ENCODE data around the gene CRIP3.

Gene CRIP3

DNA sequence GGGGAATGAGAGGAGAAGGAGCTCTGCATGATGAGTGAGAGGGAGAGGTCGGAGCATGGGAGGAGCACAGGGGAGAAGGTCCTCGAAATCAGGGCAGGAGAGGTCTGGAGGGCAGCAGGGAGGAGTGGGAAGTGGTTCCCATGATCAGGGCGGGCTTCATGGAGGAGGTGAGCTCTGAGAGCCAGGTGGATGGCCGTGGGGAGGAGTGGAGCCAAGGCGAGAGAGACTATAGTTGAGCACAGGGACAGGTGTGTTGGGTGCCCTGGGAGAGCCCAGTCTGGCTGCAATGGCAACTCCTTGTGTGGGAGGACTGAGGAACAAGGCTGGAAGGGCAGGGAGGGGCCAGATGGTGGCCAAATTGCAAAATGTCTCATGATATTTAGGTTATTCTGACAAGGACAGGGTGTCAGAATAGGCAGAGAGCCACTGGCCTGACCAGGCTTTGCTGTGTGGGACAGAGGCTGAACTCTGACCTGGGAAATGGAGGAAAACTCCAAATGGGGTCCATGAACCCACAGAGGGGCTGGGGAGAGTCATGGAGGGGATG lies 44.0 kb downstream of the CRIP3 start:
- H3K27me3 ChIP-seq (ENCODE audit: control insufficient read depth, insufficient read depth, low read length, poor library complexity, severe bottlenecking) = peaks cover 24% of the 10 kb centered on the region
- peaks cover 16% of the 10 kb centered on the region for H3K4me1 ChIP-seq (ENCODE audit: control insufficient read depth, insufficient read depth, low read length)
- no peaks in the 10 kb centered on the region for H3K9me3 ChIP-seq (ENCODE audit: control insufficient read depth, low read length)
- H3K4me3 ChIP-seq (ENCODE audit: insufficient read depth, low read depth, low read length) = no peak overlapping the region
- H3K27ac ChIP-seq (ENCODE audit: insufficient read depth, low read depth, low read length, poor library complexity, severe bottlenecking) = no peak overlapping the region
- WGBS, 2 experiments = 89 to 91% methylated on average over 5 of the region's 5 CpGs
- no peaks in the 10 kb centered on the region for H3K36me3 ChIP-seq (ENCODE audit: control insufficient read depth, insufficient read depth, low read length)

DNA sequence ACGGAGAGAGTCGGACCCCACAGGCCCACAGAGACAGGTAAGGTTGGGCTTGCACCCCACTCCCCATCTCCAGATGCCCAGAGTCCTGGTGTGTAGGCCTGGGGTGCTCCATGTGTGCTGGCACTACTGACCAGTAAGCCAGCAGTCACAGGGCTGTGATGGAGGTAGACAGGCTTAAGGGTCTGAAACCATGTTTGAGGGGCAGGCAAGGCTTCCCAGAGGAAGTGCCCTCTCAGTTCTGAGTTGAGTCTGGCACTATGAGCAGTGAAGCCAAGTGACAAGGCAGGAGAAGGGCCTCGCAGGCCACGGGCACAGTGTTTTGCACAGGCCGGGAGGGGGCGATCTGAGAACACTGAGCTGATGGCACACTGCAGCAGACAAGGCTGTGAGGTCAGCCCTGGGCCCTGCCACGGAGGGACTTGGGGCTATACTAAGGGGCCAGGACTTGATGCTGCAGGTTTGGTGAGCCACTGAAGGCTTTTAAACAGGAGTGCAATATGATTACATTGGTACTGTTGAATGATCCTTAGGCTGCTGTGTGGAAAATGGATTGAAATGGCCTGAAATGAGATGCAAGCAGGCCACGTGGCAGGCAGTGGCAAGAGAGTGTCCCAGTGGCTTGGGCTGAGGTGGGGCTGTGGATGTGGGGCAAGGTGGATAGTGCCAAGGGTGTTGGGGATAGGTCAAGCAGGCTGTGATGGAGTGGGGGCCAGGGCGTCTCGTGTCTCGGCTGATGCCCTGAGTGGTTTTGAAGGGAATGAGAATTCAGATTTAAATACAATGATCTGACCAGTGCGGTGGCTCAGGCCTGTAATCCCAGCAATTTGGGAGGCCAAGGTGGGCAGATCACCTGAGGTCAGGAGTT lies 45.1 kb downstream of the CRIP3 start:
- Histone ChIP-seq H3K27me3 (ENCODE audit: control insufficient read depth, insufficient read depth, low read length, poor library complexity, severe bottlenecking) (peaks cover 13% of the 10 kb centered on the region), H3K36me3 (ENCODE audit: control insufficient read depth, insufficient read depth, low read length) (no peaks in the 10 kb centered on the region), H3K9me3 (ENCODE audit: control insufficient read depth, low read length) (no peaks in the 10 kb centered on the region), H3K4me1 (ENCODE audit: control insufficient read depth, insufficient read depth, low read length) (peaks cover 12% of the 10 kb centered on the region), H3K4me3 (ENCODE audit: insufficient read depth, low read depth, low read length) (no peak overlapping the region), H3K27ac (ENCODE audit: insufficient read depth, low read depth, low read length, poor library complexity, severe bottlenecking) (no peak overlapping the region)
- WGBS, 2 experiments = 60 to 62% methylated on average over 12 of the region's 12 CpGs

DNA sequence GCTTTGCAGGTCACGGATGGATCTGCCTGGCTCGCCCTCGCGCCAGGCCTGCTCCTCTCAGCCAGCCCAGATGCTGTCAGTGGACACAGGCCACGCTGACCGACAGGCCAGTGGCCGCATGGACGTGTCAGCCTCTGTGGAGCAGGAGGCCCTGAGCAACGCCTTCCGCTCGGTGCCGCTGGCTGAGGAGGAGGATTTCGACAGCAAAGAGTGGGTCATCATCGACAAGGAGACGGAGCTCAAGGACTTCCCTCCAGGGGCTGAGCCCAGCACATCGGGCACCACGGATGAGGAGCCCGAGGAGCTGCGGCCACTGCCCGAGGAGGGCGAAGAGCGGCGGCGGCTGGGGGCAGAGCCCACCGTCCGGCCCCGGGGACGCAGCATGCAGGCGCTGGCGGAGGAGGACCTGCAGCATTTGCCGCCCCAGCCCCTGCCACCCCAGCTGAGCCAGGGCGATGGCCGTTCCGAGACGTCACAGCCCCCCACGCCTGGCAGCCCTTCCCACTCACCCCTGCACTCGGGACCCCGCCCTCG lies 45.8 kb downstream of the CRIP3 start:
- Histone ChIP-seq H3K36me3 (ENCODE audit: control insufficient read depth, insufficient read depth, low read length) (no peaks in the 10 kb centered on the region), H3K9me3 (ENCODE audit: control insufficient read depth, low read length) (no peaks in the 10 kb centered on the region), H3K4me3 (ENCODE audit: insufficient read depth, low read depth, low read length) (no peak overlapping the region), H3K4me1 (ENCODE audit: control insufficient read depth, insufficient read depth, low read length) (peaks cover 10% of the 10 kb centered on the region), H3K27ac (ENCODE audit: insufficient read depth, low read depth, low read length, poor library complexity, severe bottlenecking) (no peak overlapping the region), H3K27me3 (ENCODE audit: control insufficient read depth, insufficient read depth, low read length, poor library complexity, severe bottlenecking) (peaks cover 6% of the 10 kb centered on the region)
- 93% methylated on average over 39 of the region's 39 CpGs for WGBS, 2 experiments

DNA sequence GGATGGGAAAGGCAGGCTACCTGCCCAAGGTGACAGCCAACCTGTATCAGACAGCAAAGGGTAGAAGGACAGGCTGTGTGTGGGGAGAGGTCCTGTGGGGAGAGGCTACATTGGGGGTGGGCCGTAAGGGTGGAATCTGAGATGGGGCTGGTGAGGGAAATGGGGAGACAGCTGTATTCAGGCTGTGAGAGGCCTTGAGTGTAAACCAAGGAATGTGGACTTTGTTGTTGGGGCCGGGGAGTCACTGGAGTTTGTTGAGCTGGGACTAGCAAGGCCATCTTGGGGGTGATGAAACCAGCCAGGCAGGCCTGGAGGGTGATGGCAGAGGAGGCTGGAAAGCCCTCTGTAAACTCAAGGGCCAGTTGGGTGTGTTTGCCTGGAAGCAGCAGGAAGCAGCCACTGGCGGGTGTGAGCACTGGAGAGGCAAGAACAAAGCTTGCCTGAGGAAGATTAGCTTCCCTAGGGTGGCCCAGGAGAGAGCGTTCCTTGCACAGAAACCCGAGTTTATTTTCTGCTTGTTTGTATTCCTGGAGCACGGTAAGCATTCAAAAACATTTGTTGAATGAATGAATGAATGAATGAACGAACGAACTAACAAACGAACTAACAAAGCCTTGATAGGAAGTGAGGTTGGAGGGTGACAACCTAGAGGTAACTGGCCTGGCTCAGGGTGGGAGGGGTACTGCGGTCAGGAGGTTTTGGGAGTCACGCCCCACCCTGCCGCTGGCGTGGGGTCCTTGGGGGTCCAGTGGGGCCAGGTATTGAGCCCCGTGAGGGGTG lies 46.4 kb downstream of the CRIP3 start:
- Histone ChIP-seq H3K27ac (ENCODE audit: insufficient read depth, low read depth, low read length, poor library complexity, severe bottlenecking) (no peak overlapping the region), H3K9me3 (ENCODE audit: control insufficient read depth, low read length) (no peaks in the 10 kb centered on the region), H3K36me3 (ENCODE audit: control insufficient read depth, insufficient read depth, low read length) (no peaks in the 10 kb centered on the region), H3K27me3 (ENCODE audit: control insufficient read depth, insufficient read depth, low read length, poor library complexity, severe bottlenecking) (no peaks in the 10 kb centered on the region), H3K4me1 (ENCODE audit: control insufficient read depth, insufficient read depth, low read length) (peaks cover 3% of the 10 kb centered on the region), H3K4me3 (ENCODE audit: insufficient read depth, low read depth, low read length) (no peak overlapping the region)
- 87% methylated on average over 14 of the region's 14 CpGs for WGBS, 2 experiments

DNA sequence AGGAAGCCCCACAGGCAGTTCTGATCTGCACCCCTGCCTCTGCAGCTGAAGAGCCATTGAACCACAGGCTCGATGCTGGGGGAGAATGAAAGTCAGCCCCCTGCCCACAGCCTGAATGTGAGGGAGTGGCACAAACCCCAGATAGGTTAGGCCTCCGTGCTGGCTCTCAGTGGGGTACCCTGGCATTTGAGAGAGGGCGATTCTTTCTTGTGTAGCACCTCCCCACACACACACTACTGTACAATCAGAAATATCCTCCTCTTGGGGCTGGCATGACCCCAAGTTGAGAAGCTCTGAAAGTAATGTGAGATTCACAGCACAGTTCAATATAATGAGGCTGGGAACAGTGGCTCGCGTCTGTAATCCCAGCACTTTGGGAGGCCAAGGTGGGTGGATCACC lies 47.4 kb downstream of the CRIP3 start:
- H3K4me3 ChIP-seq (ENCODE audit: insufficient read depth, low read depth, low read length) = no peak overlapping the region

DNA sequence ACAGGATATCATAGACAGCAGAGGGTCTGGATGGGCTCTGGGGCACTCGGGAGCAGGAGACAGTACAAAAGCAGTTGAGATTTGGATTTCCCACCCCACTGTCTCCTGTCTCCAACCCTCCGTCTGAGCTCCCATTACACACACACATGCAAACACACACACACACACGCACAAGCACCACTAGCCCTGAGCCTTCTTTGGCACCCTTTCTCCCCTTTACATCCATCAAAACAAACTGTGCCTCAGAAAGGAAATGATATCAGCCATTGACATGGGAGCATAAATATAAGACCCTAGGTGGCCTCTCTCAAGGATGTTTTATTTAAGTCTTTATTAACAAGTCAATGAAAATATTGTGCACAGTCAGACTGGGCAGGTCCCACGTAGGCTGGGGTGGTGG lies 47.8 kb downstream of the CRIP3 start:
- H3K36me3 ChIP-seq (ENCODE audit: control insufficient read depth, insufficient read depth, low read length) = no peaks in the 10 kb centered on the region
- no peaks in the 10 kb centered on the region for H3K27me3 ChIP-seq (ENCODE audit: control insufficient read depth, insufficient read depth, low read length, poor library complexity, severe bottlenecking)
- H3K27ac ChIP-seq (ENCODE audit: insufficient read depth, low read depth, low read length, poor library complexity, severe bottlenecking) = no peak overlapping the region
- WGBS, 2 experiments = 85 to 91% methylated on average over 4 of the region's 4 CpGs
- no peaks in the 10 kb centered on the region for H3K4me1 ChIP-seq (ENCODE audit: control insufficient read depth, insufficient read depth, low read length)
- no peaks in the 10 kb centered on the region for H3K9me3 ChIP-seq (ENCODE audit: control insufficient read depth, low read length)
- no peak overlapping the region for H3K4me3 ChIP-seq (ENCODE audit: insufficient read depth, low read depth, low read length)

More for the DNA sequence above, 47.4 kb downstream of the CRIP3 start:
- no peaks in the 10 kb centered on the region for H3K4me1 ChIP-seq (ENCODE audit: control insufficient read depth, insufficient read depth, low read length)
- H3K9me3 ChIP-seq (ENCODE audit: control insufficient read depth, low read length) = no peaks in the 10 kb centered on the region
- no peaks in the 10 kb centered on the region for H3K27me3 ChIP-seq (ENCODE audit: control insufficient read depth, insufficient read depth, low read length, poor library complexity, severe bottlenecking)
- no peaks in the 10 kb centered on the region for H3K36me3 ChIP-seq (ENCODE audit: control insufficient read depth, insufficient read depth, low read length)
- WGBS, 2 experiments = 84 to 91% methylated on average over 5 of the region's 5 CpGs
- no peak overlapping the region for H3K27ac ChIP-seq (ENCODE audit: insufficient read depth, low read depth, low read length, poor library complexity, severe bottlenecking)

DNA sequence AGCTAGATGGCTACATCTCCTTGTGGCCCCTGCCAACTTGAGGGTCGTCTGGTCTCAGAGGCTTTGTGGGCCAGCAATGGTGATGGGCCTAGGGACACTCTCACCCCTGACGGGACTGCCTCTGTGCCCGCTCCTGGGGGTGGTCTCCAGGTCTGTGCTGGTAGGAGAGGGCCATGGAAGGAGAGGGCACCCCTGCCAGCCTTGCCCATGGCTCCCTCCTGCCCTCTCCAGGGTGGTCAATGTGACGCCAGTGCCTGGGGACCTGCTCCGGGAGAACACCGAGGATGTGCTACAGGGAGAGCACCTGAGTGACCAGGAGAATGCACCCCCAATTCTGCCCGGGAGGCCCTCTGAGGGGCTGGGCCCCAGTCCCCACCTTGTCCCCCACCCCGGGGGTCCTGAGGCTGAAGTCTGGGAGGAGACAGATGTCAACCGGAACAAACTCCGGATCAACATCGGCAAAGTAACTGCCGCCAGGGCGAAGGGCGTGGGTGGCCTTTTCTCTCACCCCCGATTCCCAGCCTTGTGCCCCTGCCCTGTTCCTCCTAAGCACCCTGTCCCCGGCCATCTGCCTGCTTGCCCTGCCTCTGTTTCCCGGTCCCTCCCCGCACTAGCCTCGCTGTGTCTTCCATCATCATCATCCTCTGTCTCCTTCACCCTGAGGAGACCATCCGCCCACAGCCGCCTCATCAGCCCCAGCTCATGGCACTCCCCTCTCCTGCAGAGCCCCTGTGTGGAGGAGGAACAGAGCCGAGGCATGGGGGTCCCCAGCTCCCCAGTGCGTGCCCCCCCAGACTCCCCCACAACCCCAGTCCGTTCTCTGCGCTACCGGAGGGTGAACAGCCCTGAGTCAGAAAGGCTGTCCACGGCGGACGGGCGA lies 49.6 kb downstream of the CRIP3 start:
- Histone ChIP-seq H3K9me3 (ENCODE audit: control insufficient read depth, low read length) (no peaks in the 10 kb centered on the region), H3K4me1 (ENCODE audit: control insufficient read depth, insufficient read depth, low read length) (no peaks in the 10 kb centered on the region), H3K4me3 (ENCODE audit: insufficient read depth, low read depth, low read length) (no peak overlapping the region), H3K36me3 (ENCODE audit: control insufficient read depth, insufficient read depth, low read length) (no peaks in the 10 kb centered on the region), H3K27ac (ENCODE audit: insufficient read depth, low read depth, low read length, poor library complexity, severe bottlenecking) (no peak overlapping the region), H3K27me3 (ENCODE audit: control insufficient read depth, insufficient read depth, low read length, poor library complexity, severe bottlenecking) (no peaks in the 10 kb centered on the region)
- WGBS, 2 experiments = 94% methylated on average over 30 of the region's 30 CpGs

DNA sequence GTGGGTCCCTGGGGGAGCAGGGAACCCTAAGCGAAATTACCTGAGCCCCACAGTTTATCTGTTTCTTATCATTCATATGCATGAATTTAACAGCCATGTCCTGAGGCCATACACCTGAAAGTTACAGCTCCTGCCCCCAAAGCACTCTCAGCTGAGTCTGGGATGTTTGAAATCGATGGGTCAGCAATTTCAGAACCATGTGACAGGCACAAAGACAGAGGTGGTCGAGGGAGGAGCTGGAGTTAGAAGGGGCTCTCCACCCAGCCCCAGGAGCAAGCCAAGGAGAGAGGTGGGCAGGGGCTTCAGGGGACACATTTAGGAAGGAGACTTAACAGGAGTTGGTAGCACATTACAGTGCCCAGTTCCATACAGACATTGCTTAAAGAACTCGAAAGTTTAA lies 50.4 kb downstream of the CRIP3 start:
- H3K27ac ChIP-seq (ENCODE audit: insufficient read depth, low read depth, low read length, poor library complexity, severe bottlenecking) = no peak overlapping the region
- WGBS, 2 experiments = 81 to 84% methylated on average over 3 to 4 of the region's 4 CpGs

DNA sequence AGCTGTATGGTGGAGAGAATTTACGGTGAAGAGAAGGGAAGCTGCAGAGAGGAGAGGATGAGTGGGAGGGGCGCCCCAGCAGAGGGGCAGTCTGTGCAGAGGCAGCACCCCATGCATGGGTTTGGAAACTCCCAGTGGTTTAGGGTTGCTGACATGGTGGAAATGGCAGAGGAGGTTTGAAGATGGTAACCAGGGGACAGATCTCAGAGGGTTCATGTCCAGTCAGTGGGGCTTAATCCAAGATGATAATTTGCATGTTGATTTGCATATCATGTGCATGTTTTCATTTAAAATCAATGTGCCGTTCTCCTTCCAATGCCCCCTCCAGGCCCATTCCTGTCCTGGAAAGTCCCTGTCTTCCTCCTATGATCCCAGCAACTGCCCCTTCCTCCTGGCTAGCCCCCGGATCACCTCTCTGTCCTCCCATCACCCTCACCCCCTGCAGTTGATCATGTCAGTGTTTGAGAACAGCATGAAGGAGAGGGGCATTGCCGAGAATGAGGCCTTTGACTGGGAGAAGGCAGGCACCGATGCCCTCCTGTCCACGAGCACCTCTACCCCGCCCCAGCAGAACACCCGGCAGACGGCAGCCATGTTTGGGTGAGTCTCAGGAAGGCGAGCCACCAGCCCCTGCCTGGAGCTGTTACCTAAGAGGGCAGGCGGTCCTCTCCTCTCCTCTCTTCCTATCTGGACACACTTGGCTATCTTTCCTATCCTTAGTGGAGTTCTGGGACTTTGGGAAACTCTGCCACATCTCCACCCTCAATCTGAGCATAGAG lies 51.1 kb downstream of the CRIP3 start:
- Histone ChIP-seq H3K4me3 (ENCODE audit: insufficient read depth, low read depth, low read length) (no peak overlapping the region), H3K27me3 (ENCODE audit: control insufficient read depth, insufficient read depth, low read length, poor library complexity, severe bottlenecking) (no peaks in the 10 kb centered on the region), H3K27ac (ENCODE audit: insufficient read depth, low read depth, low read length, poor library complexity, severe bottlenecking) (no peak overlapping the region), H3K4me1 (ENCODE audit: control insufficient read depth, insufficient read depth, low read length) (no peaks in the 10 kb centered on the region), H3K9me3 (ENCODE audit: control insufficient read depth, low read length) (no peaks in the 10 kb centered on the region), H3K36me3 (ENCODE audit: control insufficient read depth, insufficient read depth, low read length) (no peaks in the 10 kb centered on the region)
- WGBS, 2 experiments = 79 to 81% methylated on average over 12 of the region's 12 CpGs

More for the DNA sequence above, 50.4 kb downstream of the CRIP3 start:
- H3K4me1 ChIP-seq (ENCODE audit: control insufficient read depth, insufficient read depth, low read length) = no peaks in the 10 kb centered on the region
- H3K9me3 ChIP-seq (ENCODE audit: control insufficient read depth, low read length) = no peaks in the 10 kb centered on the region
- no peaks in the 10 kb centered on the region for H3K27me3 ChIP-seq (ENCODE audit: control insufficient read depth, insufficient read depth, low read length, poor library complexity, severe bottlenecking)
- H3K4me3 ChIP-seq (ENCODE audit: insufficient read depth, low read depth, low read length) = no peak overlapping the region
- no peaks in the 10 kb centered on the region for H3K36me3 ChIP-seq (ENCODE audit: control insufficient read depth, insufficient read depth, low read length)
